K562 (cell line): ENCODE data around the gene RASSF7.

Experiments used
- CBX2 ChIP-seq: fragments of 200-600 bp; sonication (generic); IDR thresholded peaks from one replicate; pipeline ENCODE4 v1.6.1; 2012; ENCODE audit warnings: mild to moderate bottlenecking, low read length, inconsistent platforms; ENCODE audit not compliant: insufficient read depth, poor library complexity, severe bottlenecking
- CHD1 ChIP-seq: fragments of 200-600 bp; sonication (generic); IDR thresholded peaks from one replicate; pipeline ENCODE4 v1.6.1; 2012; ENCODE audit warnings: mild to moderate bottlenecking, moderate library complexity, low read length, inconsistent platforms
- CTCF ChIP-seq, 3 experiments: IDR thresholded peaks in 2 of 3; conservative IDR thresholded peaks in 1 of 3; 2 replicates each; pipeline ENCODE4 v1.5.1; 2011 to 2012; ENCODE audit warnings: low read length in 3 of 3, mild to moderate bottlenecking in 3 of 3, control low read depth in 2 of 3, improper control_type of control experiment in 1 of 3, inconsistent platforms in 1 of 3, low read depth in 1 of 3, mixed read lengths in 1 of 3, moderate library complexity in 1 of 3; ENCODE audit not compliant: insufficient read depth in 2 of 3
- EZH2 ChIP-seq: IDR thresholded peaks from 2 replicates; pipeline ENCODE4 v1.6.1; 2012; ENCODE audit warnings: low read depth, mild to moderate bottlenecking, inconsistent platforms, low read length, borderline replicate concordance
- NFRKB ChIP-seq: fragments of 450-650 bp; IDR thresholded peaks from 2 replicates; pipeline ENCODE4 v1.6.1; 2016; ENCODE audit warnings: low read depth
- PCBP1 ChIP-seq: fragments of 200-400 bp; formaldehyde crosslinking; IDR thresholded peaks from 2 replicates; pipeline ENCODE4 v1.6.1; 2018; ENCODE audit warnings: mild to moderate bottlenecking, low read depth, low read length; ENCODE audit not compliant: poor library complexity, severe bottlenecking
- RFX5 ChIP-seq: IDR thresholded peaks from 2 replicates; pipeline ENCODE4 v1.6.1; 2011; ENCODE audit warnings: low read depth, mild to moderate bottlenecking, improper control_type of control experiment, low read length
- SMARCB1 ChIP-seq: IDR thresholded peaks from 2 replicates; pipeline ENCODE4 v1.6.1; 2011; ENCODE audit warnings: improper control_type of control experiment, low read depth; ENCODE audit not compliant: insufficient read length
- TCF7L2 ChIP-seq: fragments of 150-350 bp; IDR thresholded peaks from 2 replicates; pipeline ENCODE4 v1.6.1; 2016; ENCODE audit warnings: low read depth, mild to moderate bottlenecking, low read length, moderate library complexity
- USF2 ChIP-seq: sonication (generic); formaldehyde crosslinking; IDR thresholded peaks from 2 replicates; pipeline ENCODE4 v1.5.0; 2020; ENCODE audit warnings: missing genetic modification reagents
- ZNF311 ChIP-seq: fragments of 250-450 bp; sonication (Bioruptor Pico); IDR thresholded peaks from 2 replicates; pipeline ENCODE4 v1.4.0; 2020; ENCODE audit warnings: mild to moderate bottlenecking, moderate library complexity
- TF ChIP-seq, protein P1 (sequence below): sonication (generic); formaldehyde crosslinking; IDR thresholded peaks from 2 replicates; pipeline ENCODE4 v1.8.1; 2022; ENCODE audit warnings: missing genetic modification reagents
- TF ChIP-seq, protein P2 (sequence below): IDR thresholded peaks from 3 replicates; pipeline ENCODE4 v1.6.1; 2011; ENCODE audit warnings: borderline replicate concordance, mild to moderate bottlenecking, moderate library complexity; ENCODE audit not compliant: insufficient read length; ENCODE audit errors: extremely low read depth

GRCh38 chr11:567011-567628 is 6.3 kb downstream of the RASSF7 start:
- TF ChIP-seq ZNF311 (CRISPR knock-in tag) = no peak
- no peak for TF ChIP-seq SMARCB1
- TF ChIP-seq PCBP1 = no peak
- TF ChIP-seq CBX2 = no peak
- TF ChIP-seq CTCF (IDR thresholded peaks at IDR 0.05 in 2 of 3, conservative IDR thresholded peaks at IDR 0.05 in 1 of 3; ENCODE audit: insufficient read depth in 2 of 3, low read depth in 1 of 3, low read length in 3 of 3) = no peak
- no peak for TF ChIP-seq EZH2
- TF ChIP-seq USF2 (CRISPR knock-in tag) = no peak
- TF ChIP-seq, protein P1, sequence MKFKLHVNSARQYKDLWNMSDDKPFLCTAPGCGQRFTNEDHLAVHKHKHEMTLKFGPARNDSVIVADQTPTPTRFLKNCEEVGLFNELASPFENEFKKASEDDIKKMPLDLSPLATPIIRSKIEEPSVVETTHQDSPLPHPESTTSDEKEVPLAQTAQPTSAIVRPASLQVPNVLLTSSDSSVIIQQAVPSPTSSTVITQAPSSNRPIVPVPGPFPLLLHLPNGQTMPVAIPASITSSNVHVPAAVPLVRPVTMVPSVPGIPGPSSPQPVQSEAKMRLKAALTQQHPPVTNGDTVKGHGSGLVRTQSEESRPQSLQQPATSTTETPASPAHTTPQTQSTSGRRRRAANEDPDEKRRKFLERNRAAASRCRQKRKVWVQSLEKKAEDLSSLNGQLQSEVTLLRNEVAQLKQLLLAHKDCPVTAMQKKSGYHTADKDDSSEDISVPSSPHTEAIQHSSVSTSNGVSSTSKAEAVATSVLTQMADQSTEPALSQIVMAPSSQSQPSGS (CRISPR knock-in tag) = no peak
- no peak for TF ChIP-seq CHD1
- TF ChIP-seq, protein P2, sequence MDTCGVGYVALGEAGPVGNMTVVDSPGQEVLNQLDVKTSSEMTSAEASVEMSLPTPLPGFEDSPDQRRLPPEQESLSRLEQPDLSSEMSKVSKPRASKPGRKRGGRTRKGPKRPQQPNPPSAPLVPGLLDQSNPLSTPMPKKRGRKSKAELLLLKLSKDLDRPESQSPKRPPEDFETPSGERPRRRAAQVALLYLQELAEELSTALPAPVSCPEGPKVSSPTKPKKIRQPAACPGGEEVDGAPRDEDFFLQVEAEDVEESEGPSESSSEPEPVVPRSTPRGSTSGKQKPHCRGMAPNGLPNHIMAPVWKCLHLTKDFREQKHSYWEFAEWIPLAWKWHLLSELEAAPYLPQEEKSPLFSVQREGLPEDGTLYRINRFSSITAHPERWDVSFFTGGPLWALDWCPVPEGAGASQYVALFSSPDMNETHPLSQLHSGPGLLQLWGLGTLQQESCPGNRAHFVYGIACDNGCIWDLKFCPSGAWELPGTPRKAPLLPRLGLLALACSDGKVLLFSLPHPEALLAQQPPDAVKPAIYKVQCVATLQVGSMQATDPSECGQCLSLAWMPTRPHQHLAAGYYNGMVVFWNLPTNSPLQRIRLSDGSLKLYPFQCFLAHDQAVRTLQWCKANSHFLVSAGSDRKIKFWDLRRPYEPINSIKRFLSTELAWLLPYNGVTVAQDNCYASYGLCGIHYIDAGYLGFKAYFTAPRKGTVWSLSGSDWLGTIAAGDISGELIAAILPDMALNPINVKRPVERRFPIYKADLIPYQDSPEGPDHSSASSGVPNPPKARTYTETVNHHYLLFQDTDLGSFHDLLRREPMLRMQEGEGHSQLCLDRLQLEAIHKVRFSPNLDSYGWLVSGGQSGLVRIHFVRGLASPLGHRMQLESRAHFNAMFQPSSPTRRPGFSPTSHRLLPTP = no peak
- TF ChIP-seq NFRKB = no peak
- TF ChIP-seq TCF7L2 = no peak
- TF ChIP-seq RFX5 = no peak
